SK-N-MC (cell line): ENCODE measurements around the gene LMF1.

Experiments
- EZH2 ChIP-seq: fragments of 200-600 bp; sonication (generic); IDR thresholded peaks from one replicate; pipeline ENCODE4 v1.6.1; 2017; ENCODE audit warnings: antibody characterized with exemption
- FOXP2 ChIP-seq: optimal IDR thresholded peaks from 2 replicates; pipeline ENCODE3; 2011; ENCODE audit warnings: mild to moderate bottlenecking, moderate library complexity; ENCODE audit not compliant: insufficient read depth; ENCODE audit errors: extremely low read length, control extremely low read depth
- POLR2AphosphoS5 ChIP-seq: IDR thresholded peaks from 2 replicates; pipeline ENCODE4 v1.6.1; 2012; ENCODE audit warnings: mild to moderate bottlenecking, low read depth, low read length, borderline replicate concordance

DNA sequence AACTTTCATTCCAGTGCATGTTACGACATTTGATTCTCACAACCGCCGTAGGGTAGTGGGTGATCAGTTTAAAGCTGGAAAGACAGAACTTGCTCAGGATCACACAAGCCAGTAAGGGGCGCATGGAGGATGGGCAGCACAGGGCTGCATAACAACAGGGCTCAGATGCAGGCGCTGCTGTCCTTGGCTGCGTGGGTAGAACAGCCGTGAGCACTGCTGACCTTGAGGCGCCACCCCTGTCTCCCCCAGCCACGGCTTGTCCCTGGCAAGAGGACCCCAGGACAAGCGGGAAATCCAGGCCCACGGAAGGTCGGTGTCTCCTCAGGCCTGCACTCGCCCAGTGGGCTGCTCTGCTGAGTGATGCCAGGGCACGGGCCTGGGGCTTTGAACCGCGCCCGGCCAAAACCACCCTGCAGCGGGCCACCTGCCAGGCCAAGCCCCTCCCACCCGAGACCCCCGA lies 84.7 kb downstream of the LMF1 start:
- no peak for TF ChIP-seq EZH2
- TF ChIP-seq FOXP2, result no peak
- no peak for TF ChIP-seq POLR2AphosphoS5
